ENCODE data around the gene NXN.
"Not testable (repeated sequence)": the region's sequence is repeated elsewhere in the genome, so short reads cannot be mapped to it uniquely, and the experiment has no call there.

NXN gene

DNA sequence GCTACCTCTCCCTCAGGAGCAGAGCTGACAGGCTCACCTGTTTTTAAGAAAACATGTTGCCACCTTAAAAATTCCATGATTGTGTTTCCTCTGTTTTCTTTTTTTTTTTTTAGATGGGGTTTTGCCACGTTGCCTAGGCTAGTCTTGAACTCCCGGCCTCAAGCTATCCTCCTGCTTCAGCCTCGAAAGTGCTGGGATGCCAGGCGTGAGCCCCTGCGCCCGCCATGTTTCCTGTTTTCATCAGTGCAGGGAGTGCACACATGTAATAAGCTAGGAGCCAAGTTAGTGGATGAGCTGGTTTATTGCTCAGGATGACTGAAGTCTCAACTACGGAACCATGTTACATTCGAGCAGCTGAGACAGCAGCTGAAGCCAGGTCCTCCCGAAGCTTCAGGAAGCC lies 183.9 kb downstream of the NXN start:
- H3K4me3 ChIP-seq (ENCODE audit: low read length): no peak overlapping the region
- peaks cover 9% of the 10 kb centered on the region for H3K4me1 ChIP-seq (ENCODE audit: control insufficient read depth, insufficient read depth, low read length)
- peak overlapping the region; percentile 58 for H3K27ac ChIP-seq (ENCODE audit: low read depth, low read length)
- H3K9ac ChIP-seq (ENCODE audit: low read length): no peak overlapping the region
- no peaks in the 10 kb centered on the region for H3K27me3 ChIP-seq (ENCODE audit: control insufficient read depth, insufficient read depth, low read length)
- peaks cover 8% of the 10 kb centered on the region for H3K36me3 ChIP-seq (ENCODE audit: control insufficient read depth, insufficient read depth, low read length)

DNA sequence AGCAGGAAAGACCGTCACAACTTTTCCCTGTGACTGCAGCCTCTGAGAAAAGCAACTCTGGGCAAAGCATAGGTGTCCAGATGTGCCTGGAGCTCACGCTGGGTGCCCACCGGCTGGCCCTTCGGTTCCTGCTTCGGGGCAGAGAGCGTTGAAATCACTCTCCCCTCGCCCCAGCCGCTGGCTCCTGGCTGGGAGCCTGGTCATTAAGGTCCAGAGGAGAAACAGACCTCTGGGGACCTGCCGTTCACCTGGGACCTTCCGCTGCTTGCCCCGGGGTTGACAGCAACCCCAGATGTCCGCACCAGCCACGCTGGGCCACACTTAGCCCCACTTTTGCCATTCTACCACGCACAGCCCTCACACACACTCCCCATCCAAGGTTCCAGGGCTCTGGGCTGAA lies 184.3 kb downstream of the NXN start:
- Histone ChIP-seq H3K36me3 (ENCODE audit: control insufficient read depth, insufficient read depth, low read length) (peaks cover 8% of the 10 kb centered on the region), H3K4me3 (ENCODE audit: low read length) (peak overlapping the region; percentile 44), H3K27ac (ENCODE audit: low read depth, low read length) (peak overlapping the region; percentile 58), H3K27me3 (ENCODE audit: control insufficient read depth, insufficient read depth, low read length) (no peaks in the 10 kb centered on the region), H3K4me1 (ENCODE audit: control insufficient read depth, insufficient read depth, low read length) (peaks cover 9% of the 10 kb centered on the region), H3K9ac (ENCODE audit: low read length) (no peak overlapping the region)

DNA sequence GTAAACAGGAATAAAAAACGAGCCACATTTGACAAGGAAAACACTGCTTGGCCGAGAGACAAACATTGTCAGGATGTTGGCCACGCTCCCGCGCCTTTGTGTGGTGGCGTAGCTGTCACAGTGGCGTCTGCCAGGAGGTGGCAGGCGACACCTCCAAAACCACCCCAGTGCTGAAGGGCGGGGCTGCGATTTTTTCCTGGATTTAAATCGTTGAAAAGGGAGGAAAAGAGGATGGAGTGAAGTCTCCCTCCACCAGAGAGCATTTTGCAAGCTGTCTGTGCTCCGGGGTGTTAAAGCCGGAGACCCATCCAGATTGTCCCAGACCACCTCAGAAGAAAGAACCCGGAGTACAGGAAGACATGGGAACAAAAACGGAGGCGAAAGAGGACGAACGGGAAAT lies 184.7 kb downstream of the NXN start:
- Histone ChIP-seq H3K4me1 (ENCODE audit: control insufficient read depth, insufficient read depth, low read length) (peaks cover 9% of the 10 kb centered on the region), H3K36me3 (ENCODE audit: control insufficient read depth, insufficient read depth, low read length) (peaks cover 8% of the 10 kb centered on the region), H3K4me3 (ENCODE audit: low read length) (peak overlapping the region; percentile 44), H3K27ac (ENCODE audit: low read depth, low read length) (peak overlapping the region; percentile 58), H3K9ac (ENCODE audit: low read length) (no peak overlapping the region), H3K27me3 (ENCODE audit: control insufficient read depth, insufficient read depth, low read length) (no peaks in the 10 kb centered on the region)

DNA sequence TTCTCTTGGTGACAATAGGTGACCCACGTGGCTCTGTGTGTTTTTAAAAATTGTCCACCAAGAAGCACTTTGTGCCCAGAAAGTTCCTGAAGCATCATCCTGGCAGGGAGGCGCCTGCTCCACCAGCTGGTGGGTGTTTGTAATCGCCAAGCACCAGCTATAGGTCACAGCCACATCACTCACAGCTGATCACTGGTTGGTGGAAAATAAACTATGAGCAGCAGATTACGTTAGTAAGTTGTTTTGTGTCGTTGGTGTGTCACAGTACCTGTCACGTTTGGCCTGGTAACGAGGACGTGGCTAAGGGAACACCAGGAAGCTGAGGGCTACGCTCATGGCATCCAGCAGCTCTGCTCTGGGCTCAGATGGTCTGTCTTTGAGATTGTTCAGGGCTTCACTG lies 187.3 kb downstream of the NXN start:
- H3K36me3 ChIP-seq (ENCODE audit: control insufficient read depth, insufficient read depth, low read length): peaks cover 17% of the 10 kb centered on the region
- peaks cover 9% of the 10 kb centered on the region for H3K4me1 ChIP-seq (ENCODE audit: control insufficient read depth, insufficient read depth, low read length)
- H3K4me3 ChIP-seq (ENCODE audit: low read length): no peak overlapping the region
- H3K9ac ChIP-seq (ENCODE audit: low read length): no peak overlapping the region
- no peaks in the 10 kb centered on the region for H3K27me3 ChIP-seq (ENCODE audit: control insufficient read depth, insufficient read depth, low read length)
- H3K27ac ChIP-seq (ENCODE audit: low read depth, low read length): no peak overlapping the region

DNA sequence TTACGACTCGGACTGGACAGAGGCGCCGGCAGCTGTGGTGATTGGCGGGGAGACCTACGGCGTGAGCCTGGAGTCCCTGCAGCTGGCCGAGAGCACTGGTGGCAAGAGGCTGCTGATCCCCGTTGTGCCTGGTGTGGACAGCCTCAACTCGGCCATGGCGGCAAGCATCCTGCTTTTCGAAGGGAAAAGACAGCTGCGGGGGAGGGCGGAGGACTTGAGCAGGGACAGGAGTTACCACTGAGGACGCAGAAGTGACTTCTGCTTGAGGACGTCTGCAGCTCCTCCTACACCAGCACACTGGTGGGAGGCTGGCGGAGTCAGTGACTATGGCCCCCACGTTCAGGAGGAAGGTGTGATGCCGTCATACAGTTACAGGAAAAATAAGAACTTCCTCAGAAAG lies 187.7 kb downstream of the NXN start:
- H3K27ac ChIP-seq (ENCODE audit: low read depth, low read length): no peak overlapping the region
- no peak overlapping the region for H3K9ac ChIP-seq (ENCODE audit: low read length)
- H3K27me3 ChIP-seq (ENCODE audit: control insufficient read depth, insufficient read depth, low read length): no peaks in the 10 kb centered on the region
- peaks cover 17% of the 10 kb centered on the region for H3K36me3 ChIP-seq (ENCODE audit: control insufficient read depth, insufficient read depth, low read length)
- H3K4me3 ChIP-seq (ENCODE audit: low read length): no peak overlapping the region
- H3K4me1 ChIP-seq (ENCODE audit: control insufficient read depth, insufficient read depth, low read length): peaks cover 9% of the 10 kb centered on the region

DNA sequence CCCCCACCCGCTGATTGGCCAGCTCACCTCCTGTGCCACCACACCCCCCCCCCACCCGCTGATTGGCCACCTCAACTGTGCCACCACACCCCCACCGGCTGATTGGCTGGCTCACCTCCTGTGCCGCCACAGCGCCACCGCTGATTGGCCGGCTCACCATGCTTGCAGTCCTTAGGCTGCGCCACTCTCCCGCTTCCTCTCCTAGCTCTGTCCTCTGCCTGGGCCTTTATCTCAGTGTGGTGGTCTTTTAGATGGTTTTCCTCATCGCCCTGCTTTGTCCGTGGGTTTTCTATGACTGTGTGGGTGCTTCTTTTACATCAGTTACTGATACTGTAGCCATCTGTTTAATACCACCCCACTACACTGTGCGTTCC lies 188.7 kb downstream of the NXN start:
- H3K27ac ChIP-seq (ENCODE audit: low read depth, low read length); H3K27me3 ChIP-seq (ENCODE audit: control insufficient read depth, insufficient read depth, low read length); H3K4me1 ChIP-seq (ENCODE audit: control insufficient read depth, insufficient read depth, low read length); H3K4me3 ChIP-seq (ENCODE audit: low read length); H3K9ac ChIP-seq (ENCODE audit: low read length): not testable (repeated sequence)
- peaks cover 17% of the 10 kb centered on the region for H3K36me3 ChIP-seq (ENCODE audit: control insufficient read depth, insufficient read depth, low read length)

DNA sequence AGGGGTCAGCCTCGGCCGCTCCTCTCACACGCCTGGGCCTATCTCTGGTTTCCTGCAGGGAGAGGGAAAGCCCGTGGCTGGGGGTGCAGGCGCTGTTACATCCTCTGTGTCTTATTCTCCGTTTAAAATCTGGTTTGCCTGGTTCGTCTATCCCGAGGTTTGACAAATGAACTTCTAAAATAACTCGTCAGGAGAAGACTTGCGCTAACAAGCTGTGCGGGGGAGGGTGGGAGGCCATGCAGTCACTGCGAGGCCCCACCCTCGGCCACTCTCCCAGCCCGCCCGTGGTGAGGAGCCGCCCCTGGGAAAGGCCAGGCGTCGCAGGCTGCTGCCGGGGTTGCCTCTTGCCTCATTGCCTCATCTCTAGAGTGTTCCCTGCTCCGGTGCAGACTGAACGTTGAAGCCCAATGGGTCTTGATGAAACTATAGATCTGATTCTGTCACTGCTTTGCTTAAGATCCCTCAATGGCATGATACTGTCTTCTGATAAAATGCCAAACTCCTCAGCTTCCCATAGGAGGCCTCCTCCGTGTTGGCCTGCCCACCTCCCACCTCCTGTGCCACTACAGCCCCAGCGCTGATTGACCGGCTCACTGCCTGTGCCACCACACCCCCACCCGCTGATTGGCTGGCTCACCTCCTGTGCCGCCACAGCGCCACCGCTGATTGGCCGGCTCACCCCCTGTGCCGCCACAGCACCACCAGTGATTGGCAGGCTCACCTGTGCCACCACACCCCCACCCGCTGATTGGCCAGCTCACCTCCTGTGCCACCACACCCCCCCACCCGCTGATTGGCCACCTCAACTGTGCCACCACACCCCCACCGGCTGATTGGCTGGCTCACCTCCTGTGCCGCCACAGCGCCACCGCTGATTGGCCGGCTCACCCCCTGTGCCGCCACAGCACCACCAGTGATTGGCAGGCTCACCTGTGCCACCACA lies 189.4 kb downstream of the NXN start:
- H3K27ac ChIP-seq (ENCODE audit: low read depth, low read length); H3K9ac ChIP-seq (ENCODE audit: low read length); H3K4me3 ChIP-seq (ENCODE audit: low read length); H3K27me3 ChIP-seq (ENCODE audit: control insufficient read depth, insufficient read depth, low read length); H3K4me1 ChIP-seq (ENCODE audit: control insufficient read depth, insufficient read depth, low read length): not testable (repeated sequence)
- peaks cover 17% of the 10 kb centered on the region for H3K36me3 ChIP-seq (ENCODE audit: control insufficient read depth, insufficient read depth, low read length)

DNA sequence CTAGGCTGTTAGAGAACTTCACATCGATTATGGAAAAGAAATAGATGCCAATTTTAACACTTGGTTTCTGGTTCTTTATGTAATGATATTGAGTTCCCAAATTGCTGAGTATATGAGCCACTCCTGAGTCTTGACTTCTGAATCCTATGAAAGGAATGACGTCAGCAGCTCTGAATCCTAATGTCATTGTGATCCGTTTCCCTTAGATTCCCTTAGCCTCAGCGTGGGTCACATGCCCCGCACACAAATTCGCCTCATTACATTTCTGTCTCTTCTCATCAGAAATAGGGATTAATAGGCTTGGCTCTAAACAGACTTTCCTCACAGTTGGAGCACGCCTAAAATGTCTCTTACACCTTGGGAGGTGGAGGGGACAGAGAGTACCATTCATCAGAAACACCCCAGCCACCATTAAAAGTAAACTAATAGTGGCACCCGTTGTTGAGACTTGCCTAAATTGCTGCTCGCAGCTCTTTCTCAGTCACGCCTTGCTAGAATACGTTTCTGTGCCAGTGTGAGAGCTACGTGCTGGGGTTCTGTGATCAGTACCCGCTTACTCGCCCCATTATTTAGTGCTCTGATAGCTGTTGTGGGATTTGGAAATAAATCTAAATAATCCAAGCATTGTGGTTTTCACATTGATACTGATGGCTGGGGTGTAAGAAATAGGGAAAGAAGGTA lies 190.3 kb downstream of the NXN start:
- Histone ChIP-seq H3K36me3 (ENCODE audit: control insufficient read depth, insufficient read depth, low read length) (peaks cover 17% of the 10 kb centered on the region), H3K9ac (ENCODE audit: low read length) (no peak overlapping the region), H3K27ac (ENCODE audit: low read depth, low read length) (no peak overlapping the region), H3K4me3 (ENCODE audit: low read length) (no peak overlapping the region), H3K27me3 (ENCODE audit: control insufficient read depth, insufficient read depth, low read length) (no peaks in the 10 kb centered on the region), H3K4me1 (ENCODE audit: control insufficient read depth, insufficient read depth, low read length) (peaks cover 5% of the 10 kb centered on the region)

DNA sequence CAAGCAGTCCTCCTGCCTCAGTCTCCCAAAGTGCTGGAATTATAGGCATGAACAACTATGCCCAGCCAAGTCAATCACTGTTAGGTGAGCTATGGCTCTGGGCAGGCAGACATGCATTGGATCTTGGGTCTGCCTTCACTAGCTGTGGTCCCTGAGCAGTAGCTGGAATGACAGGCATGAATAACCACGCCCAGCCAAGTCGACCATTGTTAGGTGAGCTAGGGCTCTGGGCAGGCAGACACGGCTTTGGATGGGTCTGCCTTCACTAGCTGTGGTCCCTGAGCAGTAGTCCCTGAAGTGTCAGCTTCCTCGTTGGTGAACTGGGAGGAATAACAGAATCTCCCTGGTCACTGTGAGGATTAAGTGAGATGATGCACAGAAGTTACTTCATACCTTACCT lies 191.0 kb downstream of the NXN start:
- Histone ChIP-seq H3K27ac (ENCODE audit: low read depth, low read length) (no peak overlapping the region), H3K4me1 (ENCODE audit: control insufficient read depth, insufficient read depth, low read length) (peaks cover 5% of the 10 kb centered on the region), H3K4me3 (ENCODE audit: low read length) (no peak overlapping the region)

DNA sequence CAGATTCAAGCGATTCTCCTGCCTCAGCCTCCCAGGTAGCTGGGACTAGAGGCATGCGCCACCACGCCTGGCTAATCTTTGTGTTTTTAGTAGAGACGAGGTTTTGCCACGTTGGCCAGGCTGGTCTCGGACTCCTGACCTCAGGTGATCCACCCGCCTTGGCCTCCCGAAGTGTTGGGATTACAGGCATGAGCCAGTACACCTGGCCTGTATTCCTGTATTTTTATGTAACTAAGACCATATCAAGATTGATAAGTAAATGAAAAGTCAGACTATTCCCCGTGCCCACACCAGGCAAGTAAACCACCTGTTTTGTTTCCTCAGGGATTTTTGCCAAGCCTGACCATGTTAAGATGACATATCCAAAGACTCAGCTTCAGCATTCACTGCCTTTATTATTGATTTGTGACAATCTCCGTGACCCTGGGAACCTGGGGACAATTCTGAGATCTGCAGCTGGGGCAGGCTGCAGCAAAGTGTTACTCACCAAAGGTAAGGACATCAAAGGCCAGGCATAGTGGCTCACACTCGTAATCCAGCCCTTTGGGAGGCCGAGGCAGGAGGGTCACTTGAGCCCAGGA lies 191.8 kb downstream of the NXN start:
- Histone ChIP-seq H3K4me1 (ENCODE audit: control insufficient read depth, insufficient read depth, low read length) (peaks cover 5% of the 10 kb centered on the region), H3K4me3 (ENCODE audit: low read length) (no peak overlapping the region), H3K9ac (ENCODE audit: low read length) (no peak overlapping the region), H3K27me3 (ENCODE audit: control insufficient read depth, insufficient read depth, low read length) (no peaks in the 10 kb centered on the region), H3K36me3 (ENCODE audit: control insufficient read depth, insufficient read depth, low read length) (peaks cover 16% of the 10 kb centered on the region), H3K27ac (ENCODE audit: low read depth, low read length) (no peak overlapping the region)

More for the DNA sequence above, 191.0 kb downstream of the NXN start:
- no peaks in the 10 kb centered on the region for H3K27me3 ChIP-seq (ENCODE audit: control insufficient read depth, insufficient read depth, low read length)
- no peak overlapping the region for H3K9ac ChIP-seq (ENCODE audit: low read length)
- H3K36me3 ChIP-seq (ENCODE audit: control insufficient read depth, insufficient read depth, low read length): peaks cover 17% of the 10 kb centered on the region

DNA sequence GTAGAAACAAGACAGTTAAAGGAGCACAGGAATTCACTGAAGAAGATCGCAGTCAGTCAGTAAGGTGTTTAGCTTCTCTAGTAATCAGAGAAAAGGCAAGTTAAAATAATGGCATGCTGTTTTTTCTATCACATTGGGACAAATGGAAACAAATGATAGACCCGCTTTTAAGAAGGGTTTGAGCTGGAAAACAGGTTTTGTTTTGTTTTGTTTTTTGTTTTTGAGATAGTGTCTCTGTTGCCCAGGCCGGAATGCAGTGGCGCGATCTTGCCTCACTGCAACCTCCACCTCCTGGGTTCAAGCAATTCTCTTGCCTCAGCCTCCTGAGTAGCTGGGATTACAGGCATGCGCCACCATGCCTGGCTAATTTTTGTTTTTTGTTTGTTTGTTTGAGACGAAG lies 193.7 kb downstream of the NXN start:
- not testable (repeated sequence) for H3K4me1 ChIP-seq (ENCODE audit: control insufficient read depth, insufficient read depth, low read length); H3K27me3 ChIP-seq (ENCODE audit: control insufficient read depth, insufficient read depth, low read length); H3K36me3 ChIP-seq (ENCODE audit: control insufficient read depth, insufficient read depth, low read length); H3K9ac ChIP-seq (ENCODE audit: low read length); H3K4me3 ChIP-seq (ENCODE audit: low read length); H3K27ac ChIP-seq (ENCODE audit: low read depth, low read length)

DNA sequence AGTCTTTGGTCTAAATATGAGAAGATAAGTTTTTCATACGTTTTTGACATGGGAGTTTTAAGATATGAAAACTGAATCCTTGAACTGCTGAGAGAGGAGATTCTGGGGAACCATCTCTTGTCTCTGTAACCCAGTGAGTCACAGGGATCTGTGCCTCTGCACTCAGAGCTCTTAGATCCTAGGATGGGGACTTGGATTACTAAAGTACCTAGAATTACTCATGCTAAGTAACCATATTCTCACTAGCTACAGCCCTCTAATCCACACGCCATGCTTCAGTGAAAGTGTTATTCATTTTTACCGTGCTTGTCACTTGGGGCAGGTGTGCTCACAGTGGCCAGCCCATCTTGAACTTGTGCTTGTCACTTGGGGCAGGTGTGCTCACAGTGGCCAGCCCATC lies 195.4 kb downstream of the NXN start:
- H3K27ac ChIP-seq (ENCODE audit: low read depth, low read length): no peak overlapping the region
- peaks cover 6% of the 10 kb centered on the region for H3K4me1 ChIP-seq (ENCODE audit: control insufficient read depth, insufficient read depth, low read length)
- no peak overlapping the region for H3K4me3 ChIP-seq (ENCODE audit: low read length)
- no peak overlapping the region for H3K9ac ChIP-seq (ENCODE audit: low read length)
- H3K36me3 ChIP-seq (ENCODE audit: control insufficient read depth, insufficient read depth, low read length): peaks cover 6% of the 10 kb centered on the region
- no peaks in the 10 kb centered on the region for H3K27me3 ChIP-seq (ENCODE audit: control insufficient read depth, insufficient read depth, low read length)
